Measurements from ENCODE around the gene CROT. TPM values are rescaled to one million over a fixed set of nuclear protein-coding genes. Genes with fewer than 3 reads are reported as not detected.

CROT gene
- total and polyA plus RNA-seq, 4 donors, result 5.3 to 18.7 (median 9.4) TPM

GRCh38 chr7:87330942-87331341 lies 14.5 kb upstream of the CROT start:
- no peak for TF ChIP-seq CTCF (IDR thresholded peaks at IDR 0.05; ENCODE audit: control extremely low read depth, extremely low read depth)
- H3K27ac ChIP-seq (ENCODE audit: low read depth in 1 of 2, low read length in 1 of 2), result no peak overlapping the region
- peaks cover 5 to 17% (median 8%) of the 10 kb centered on the region in 4 donors for H3K36me3 ChIP-seq (ENCODE audit: control insufficient read depth in 4 of 4, insufficient read depth in 4 of 4, low read length in 4 of 4)
- WGBS, 2 donors, result 56 to 62% methylated on average over 2 of the region's 2 CpGs
- H3K4me3 ChIP-seq, result no peak overlapping the region
- no peak for ATAC-seq (ENCODE audit: insufficient read depth, low FRiP score)
- DNase-seq, result no peak
- H3K4me1 ChIP-seq (ENCODE audit: control insufficient read depth in 5 of 5, insufficient read depth in 5 of 5, low read length in 5 of 5), result no peaks in the 10 kb centered on the region
- H3K27me3 ChIP-seq (ENCODE audit: control insufficient read depth in 3 of 3, insufficient read depth in 3 of 3, low read length in 2 of 3), result no peaks in the 10 kb centered on the region
- no peak overlapping the region for H3K9ac ChIP-seq (ENCODE audit: insufficient read depth in 1 of 2, low read length in 2 of 2)
- H3K9me3 ChIP-seq (ENCODE audit: control insufficient read depth in 4 of 4, insufficient read depth in 3 of 4, low read length in 3 of 4), result peaks cover 3 to 30% (median 18%) of the 10 kb centered on the region in 4 donors

DNA sequence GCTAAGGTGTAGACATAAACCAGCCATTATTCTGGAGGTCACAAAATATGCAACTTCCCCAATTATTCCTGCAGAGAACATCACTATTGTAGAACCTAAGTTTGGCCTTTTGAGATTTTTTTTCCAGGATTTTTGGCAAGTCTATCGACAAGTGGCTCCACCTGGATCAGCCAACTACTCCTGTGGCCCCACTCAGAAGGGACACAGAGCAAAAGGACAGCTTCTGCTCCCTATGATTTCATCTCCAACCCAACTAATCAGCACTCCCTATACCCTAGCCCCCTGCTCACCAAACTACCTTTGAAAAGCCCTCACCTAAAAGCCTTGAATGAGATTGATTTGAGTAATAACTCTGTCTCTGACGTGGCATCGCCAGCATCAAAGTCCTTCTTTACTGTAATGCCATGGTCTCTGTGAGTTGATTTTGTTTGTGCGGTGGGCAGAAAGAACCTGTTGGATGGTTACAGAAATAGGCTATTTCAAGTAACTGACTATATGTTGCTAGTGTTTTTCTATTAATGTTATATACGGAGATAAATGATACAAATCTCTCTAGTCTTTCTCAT lies 13.7 kb upstream of the CROT start:
- Histone ChIP-seq H3K9me3 (ENCODE audit: control insufficient read depth in 4 of 4, insufficient read depth in 3 of 4, low read length in 3 of 4) (peaks cover 3 to 27% (median 18%) of the 10 kb centered on the region in 4 donors), H3K9ac (ENCODE audit: insufficient read depth in 1 of 2, low read length in 2 of 2) (no peak overlapping the region), H3K27me3 (ENCODE audit: control insufficient read depth in 3 of 3, insufficient read depth in 3 of 3, low read length in 2 of 3) (no peaks in the 10 kb centered on the region), H3K27ac (ENCODE audit: low read depth in 1 of 2, low read length in 1 of 2) (no peak overlapping the region), H3K4me1 (ENCODE audit: control insufficient read depth in 5 of 5, insufficient read depth in 5 of 5, low read length in 5 of 5) (no peaks in the 10 kb centered on the region), H3K36me3 (ENCODE audit: control insufficient read depth in 4 of 4, insufficient read depth in 4 of 4, low read length in 4 of 4) (peaks cover 5 to 14% (median 8%) of the 10 kb centered on the region in 4 donors), H3K4me3 (no peak overlapping the region)
- ATAC-seq (ENCODE audit: insufficient read depth, low FRiP score), result no peak
- no peak for TF ChIP-seq CTCF (IDR thresholded peaks at IDR 0.05; ENCODE audit: control extremely low read depth, extremely low read depth)
- 95 to 99% methylated on average over 5 of the region's 5 CpGs for WGBS, 2 donors
- DNase-seq, result no peak

DNA sequence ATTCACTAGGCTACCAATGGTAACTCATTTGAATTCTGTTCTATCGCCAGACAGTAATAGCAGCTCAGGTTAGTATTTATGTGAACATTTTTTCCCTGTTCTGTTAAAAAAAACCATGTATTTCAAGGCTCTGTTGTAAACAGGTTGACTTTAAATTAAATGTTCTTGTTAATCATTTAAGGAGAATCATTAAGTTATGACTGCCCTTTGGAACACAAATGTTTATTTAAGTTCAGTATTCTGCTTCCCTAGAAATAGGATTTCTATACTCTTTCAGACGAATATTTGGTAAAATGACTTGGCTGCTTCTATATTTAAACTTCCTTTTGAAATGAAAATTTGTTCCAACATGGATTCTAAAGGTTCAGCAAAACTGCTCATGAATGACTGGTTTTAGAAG lies 13.1 kb upstream of the CROT start:
- Histone ChIP-seq H3K27me3 (ENCODE audit: control insufficient read depth in 3 of 3, insufficient read depth in 3 of 3, low read length in 2 of 3) (no peaks in the 10 kb centered on the region), H3K27ac (ENCODE audit: low read depth in 1 of 2, low read length in 1 of 2) (no peak overlapping the region), H3K4me3 (no peak overlapping the region), H3K36me3 (ENCODE audit: control insufficient read depth in 4 of 4, insufficient read depth in 4 of 4, low read length in 4 of 4) (peaks cover 5 to 13% (median 5%) of the 10 kb centered on the region in 4 donors), H3K4me1 (ENCODE audit: control insufficient read depth in 5 of 5, insufficient read depth in 5 of 5, low read length in 5 of 5) (no peaks in the 10 kb centered on the region), H3K9ac (ENCODE audit: insufficient read depth in 1 of 2, low read length in 2 of 2) (no peak overlapping the region), H3K9me3 (ENCODE audit: control insufficient read depth in 4 of 4, insufficient read depth in 3 of 4, low read length in 3 of 4) (peaks cover 3 to 22% (median 13%) of the 10 kb centered on the region in 4 donors)
- no peak for TF ChIP-seq CTCF (IDR thresholded peaks at IDR 0.05; ENCODE audit: control extremely low read depth, extremely low read depth)
- WGBS, 2 donors, result 85 to 94% methylated on average over 2 of the region's 2 CpGs
- ATAC-seq (ENCODE audit: insufficient read depth, low FRiP score) (no peak), DNase-seq (no peak)

DNA sequence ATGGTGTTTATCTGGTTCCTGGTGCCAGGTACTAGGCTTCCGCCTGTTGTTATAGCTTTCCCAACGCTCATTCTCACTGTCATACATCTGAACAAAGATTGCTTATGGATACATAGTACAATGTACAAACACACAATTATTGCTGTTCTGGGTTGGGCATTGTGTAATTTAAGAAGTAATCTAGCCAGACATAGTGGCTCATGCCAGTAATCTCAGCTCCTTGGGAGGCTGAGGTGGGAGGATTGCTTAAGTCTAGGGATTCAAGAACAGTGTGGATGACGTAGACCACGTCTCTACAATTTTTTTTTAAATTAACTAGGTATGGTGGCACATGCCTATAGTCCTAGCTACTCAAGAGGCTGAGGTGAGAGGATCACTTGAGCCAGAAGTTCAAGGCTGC lies 9.3 kb upstream of the CROT start:
- peaks cover 0 to 10% (median 2%) of the 10 kb centered on the region in 4 donors for H3K36me3 ChIP-seq (ENCODE audit: control insufficient read depth in 4 of 4, insufficient read depth in 4 of 4, low read length in 4 of 4)
- no peaks in the 10 kb centered on the region for H3K27me3 ChIP-seq (ENCODE audit: control insufficient read depth in 3 of 3, insufficient read depth in 3 of 3, low read length in 2 of 3)
- H3K27ac ChIP-seq (ENCODE audit: low read depth in 1 of 2, low read length in 1 of 2), result no peak overlapping the region
- no peaks in the 10 kb centered on the region for H3K4me1 ChIP-seq (ENCODE audit: control insufficient read depth in 5 of 5, insufficient read depth in 5 of 5, low read length in 5 of 5)
- ATAC-seq (ENCODE audit: insufficient read depth, low FRiP score) (no peak), DNase-seq (no peak)
- no peak for TF ChIP-seq CTCF (IDR thresholded peaks at IDR 0.05; ENCODE audit: control extremely low read depth, extremely low read depth)
- no peak overlapping the region for H3K4me3 ChIP-seq
- 98 to 99% methylated on average over 4 of the region's 4 CpGs for WGBS, 2 donors
- H3K9ac ChIP-seq (ENCODE audit: insufficient read depth in 1 of 2, low read length in 2 of 2), result no peak overlapping the region
- no peaks in the 10 kb centered on the region for H3K9me3 ChIP-seq (ENCODE audit: control insufficient read depth in 4 of 4, insufficient read depth in 3 of 4, low read length in 3 of 4)
